ENCODE measurements around the gene ARF1. TPM values are rescaled to one million over a fixed set of nuclear protein-coding genes. Genes with fewer than 3 reads are reported as not detected.
A peak's percentile ranks its signal among the peaks of the same experiment; 100 is the strongest.

The ARF1 gene
- total and polyA plus RNA-seq, 2 of the 13 experiments (the other 11 are each of a cell fraction or from before 2014, with no cell fraction given): 186 to 327 TPM

GRCh38 chr1:228102791-228103620 lies 20.5 kb downstream of the ARF1 start, which contains the start of gene C1orf35 (continued):
- no peak for TF ChIP-seq SMYD3 (CRISPR knock-in tag; IDR thresholded peaks at IDR 0.05)
- TF ChIP-seq GPBP1L1 (CRISPR knock-in tag; IDR thresholded peaks at IDR 0.05): no peak
- TF ChIP-seq ZFP62 (CRISPR knock-in tag; IDR thresholded peaks at IDR 0.05): no peak
- TF ChIP-seq CBX1 (IDR thresholded peaks at IDR 0.05; ENCODE audit: low read depth): peak; percentile 65
- TF ChIP-seq BCLAF1 (IDR thresholded peaks at IDR 0.05): no peak
- TF ChIP-seq ZNF556 (CRISPR knock-in tag; IDR thresholded peaks at IDR 0.05; ENCODE audit: borderline replicate concordance): peak; percentile 57
- peak; percentile 97 for TF ChIP-seq ZNF777 (CRISPR knock-in tag; IDR thresholded peaks at IDR 0.05)
- TF ChIP-seq ATF7 (IDR thresholded peaks at IDR 0.05): peak; percentile 82
- TF ChIP-seq ATF7 (CRISPR knock-in tag; IDR thresholded peaks at IDR 0.05): peak; percentile 69; the same call in 1 of the 2 replicates
- TF ChIP-seq ZMAT3 (CRISPR knock-in tag; conservative IDR thresholded peaks at IDR 0.05): 0 out of 2 replicates have a peak, but pooled peaks have one; percentile 68
- TF ChIP-seq ZNF788 (CRISPR knock-in tag; IDR thresholded peaks at IDR 0.05; ENCODE audit: borderline replicate concordance): peak; percentile 92; the same call in 1 of the 2 replicates
- peak in 1 of 2 experiments; percentile 17; a peak in 1 of 4 replicates for TF ChIP-seq REST (IDR thresholded peaks at IDR 0.05; ENCODE audit: borderline replicate concordance in 1 of 2, low read depth in 1 of 2, low read length in 2 of 2)
- TF ChIP-seq ZNF275 (CRISPR knock-in tag; IDR thresholded peaks at IDR 0.05; ENCODE audit: borderline replicate concordance): peak; percentile 97
- TF ChIP-seq PHF20 (CRISPR knock-in tag; IDR thresholded peaks at IDR 0.05): peak; percentile 95
- peak; percentile 77 for TF ChIP-seq ZNF331 (CRISPR knock-in tag; IDR thresholded peaks at IDR 0.05)
- TF ChIP-seq HOXA5 (CRISPR knock-in tag; IDR thresholded peaks at IDR 0.05): peak; percentile 90
- TF ChIP-seq ZNF264 (CRISPR knock-in tag; IDR thresholded peaks at IDR 0.05): 0 out of 2 replicates have a peak, but pooled peaks have one; percentile 57
- TF ChIP-seq KLF13 (CRISPR knock-in tag; IDR thresholded peaks at IDR 0.05): 0 out of 2 replicates have a peak, but pooled peaks have one; percentile 12
- no peak; the same call in none of the 2 replicates for TF ChIP-seq DRAP1 (CRISPR knock-in tag; IDR thresholded peaks at IDR 0.05)
- no peak for TF ChIP-seq ELF4 (CRISPR knock-in tag; IDR thresholded peaks at IDR 0.05; ENCODE audit: borderline replicate concordance)
